ENCODE results near the gene AAGAB.

DNA sequence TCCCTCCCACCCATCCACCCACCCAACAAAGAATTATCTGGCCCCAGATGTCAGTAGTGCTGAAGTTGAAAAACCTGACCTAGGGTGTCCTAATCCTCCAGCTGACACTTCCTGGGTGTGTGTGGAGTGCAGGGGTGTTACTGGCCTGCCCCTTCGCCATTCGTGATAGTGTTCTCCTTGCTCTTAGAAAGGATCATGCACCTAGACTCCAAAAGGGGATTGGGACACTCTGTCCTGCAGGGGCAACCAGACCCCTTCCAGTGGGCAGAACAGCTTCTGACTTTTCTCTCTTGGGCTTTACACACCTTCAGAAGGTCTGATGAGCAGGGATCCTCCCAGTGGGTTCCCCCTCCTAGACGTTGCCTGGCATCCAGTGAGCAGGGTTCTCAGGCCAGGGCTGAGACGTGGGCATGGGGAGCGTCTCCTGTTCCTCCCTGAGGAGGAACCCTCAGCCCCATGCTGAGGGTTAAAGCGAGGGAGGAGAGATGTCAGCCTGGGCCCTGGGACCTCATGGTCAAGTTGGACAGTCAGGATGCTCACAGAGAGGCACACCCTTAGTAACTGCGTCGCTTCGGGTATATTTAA, 75.0 kb downstream of the AAGAB start:
- TF ChIP-seq, protein P1, sequence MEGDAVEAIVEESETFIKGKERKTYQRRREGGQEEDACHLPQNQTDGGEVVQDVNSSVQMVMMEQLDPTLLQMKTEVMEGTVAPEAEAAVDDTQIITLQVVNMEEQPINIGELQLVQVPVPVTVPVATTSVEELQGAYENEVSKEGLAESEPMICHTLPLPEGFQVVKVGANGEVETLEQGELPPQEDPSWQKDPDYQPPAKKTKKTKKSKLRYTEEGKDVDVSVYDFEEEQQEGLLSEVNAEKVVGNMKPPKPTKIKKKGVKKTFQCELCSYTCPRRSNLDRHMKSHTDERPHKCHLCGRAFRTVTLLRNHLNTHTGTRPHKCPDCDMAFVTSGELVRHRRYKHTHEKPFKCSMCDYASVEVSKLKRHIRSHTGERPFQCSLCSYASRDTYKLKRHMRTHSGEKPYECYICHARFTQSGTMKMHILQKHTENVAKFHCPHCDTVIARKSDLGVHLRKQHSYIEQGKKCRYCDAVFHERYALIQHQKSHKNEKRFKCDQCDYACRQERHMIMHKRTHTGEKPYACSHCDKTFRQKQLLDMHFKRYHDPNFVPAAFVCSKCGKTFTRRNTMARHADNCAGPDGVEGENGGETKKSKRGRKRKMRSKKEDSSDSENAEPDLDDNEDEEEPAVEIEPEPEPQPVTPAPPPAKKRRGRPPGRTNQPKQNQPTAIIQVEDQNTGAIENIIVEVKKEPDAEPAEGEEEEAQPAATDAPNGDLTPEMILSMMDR (IDR thresholded peaks at IDR 0.05; ENCODE audit: low read depth, low read length): no peak
- TF ChIP-seq EZH2phosphoT487 (IDR thresholded peaks at IDR 0.05; ENCODE audit: low read depth): no peak
